GM12873 (cell line): ENCODE results near the gene APOC3.

Experiments used
- TF ChIP-seq, protein P1 (sequence below): IDR thresholded peaks from 2 replicates; pipeline ENCODE4 v1.5.1; 2012; ENCODE audit warnings: low read depth, mild to moderate bottlenecking, moderate library complexity, low read length, control low read depth; ENCODE audit not compliant: insufficient read depth; ENCODE audit errors: missing control alignments

APOC3 gene

GRCh38 chr11:116819049-116819448, 10.7 kb upstream of the APOC3 start:
- TF ChIP-seq, protein P1, sequence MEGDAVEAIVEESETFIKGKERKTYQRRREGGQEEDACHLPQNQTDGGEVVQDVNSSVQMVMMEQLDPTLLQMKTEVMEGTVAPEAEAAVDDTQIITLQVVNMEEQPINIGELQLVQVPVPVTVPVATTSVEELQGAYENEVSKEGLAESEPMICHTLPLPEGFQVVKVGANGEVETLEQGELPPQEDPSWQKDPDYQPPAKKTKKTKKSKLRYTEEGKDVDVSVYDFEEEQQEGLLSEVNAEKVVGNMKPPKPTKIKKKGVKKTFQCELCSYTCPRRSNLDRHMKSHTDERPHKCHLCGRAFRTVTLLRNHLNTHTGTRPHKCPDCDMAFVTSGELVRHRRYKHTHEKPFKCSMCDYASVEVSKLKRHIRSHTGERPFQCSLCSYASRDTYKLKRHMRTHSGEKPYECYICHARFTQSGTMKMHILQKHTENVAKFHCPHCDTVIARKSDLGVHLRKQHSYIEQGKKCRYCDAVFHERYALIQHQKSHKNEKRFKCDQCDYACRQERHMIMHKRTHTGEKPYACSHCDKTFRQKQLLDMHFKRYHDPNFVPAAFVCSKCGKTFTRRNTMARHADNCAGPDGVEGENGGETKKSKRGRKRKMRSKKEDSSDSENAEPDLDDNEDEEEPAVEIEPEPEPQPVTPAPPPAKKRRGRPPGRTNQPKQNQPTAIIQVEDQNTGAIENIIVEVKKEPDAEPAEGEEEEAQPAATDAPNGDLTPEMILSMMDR = no peak

DNA sequence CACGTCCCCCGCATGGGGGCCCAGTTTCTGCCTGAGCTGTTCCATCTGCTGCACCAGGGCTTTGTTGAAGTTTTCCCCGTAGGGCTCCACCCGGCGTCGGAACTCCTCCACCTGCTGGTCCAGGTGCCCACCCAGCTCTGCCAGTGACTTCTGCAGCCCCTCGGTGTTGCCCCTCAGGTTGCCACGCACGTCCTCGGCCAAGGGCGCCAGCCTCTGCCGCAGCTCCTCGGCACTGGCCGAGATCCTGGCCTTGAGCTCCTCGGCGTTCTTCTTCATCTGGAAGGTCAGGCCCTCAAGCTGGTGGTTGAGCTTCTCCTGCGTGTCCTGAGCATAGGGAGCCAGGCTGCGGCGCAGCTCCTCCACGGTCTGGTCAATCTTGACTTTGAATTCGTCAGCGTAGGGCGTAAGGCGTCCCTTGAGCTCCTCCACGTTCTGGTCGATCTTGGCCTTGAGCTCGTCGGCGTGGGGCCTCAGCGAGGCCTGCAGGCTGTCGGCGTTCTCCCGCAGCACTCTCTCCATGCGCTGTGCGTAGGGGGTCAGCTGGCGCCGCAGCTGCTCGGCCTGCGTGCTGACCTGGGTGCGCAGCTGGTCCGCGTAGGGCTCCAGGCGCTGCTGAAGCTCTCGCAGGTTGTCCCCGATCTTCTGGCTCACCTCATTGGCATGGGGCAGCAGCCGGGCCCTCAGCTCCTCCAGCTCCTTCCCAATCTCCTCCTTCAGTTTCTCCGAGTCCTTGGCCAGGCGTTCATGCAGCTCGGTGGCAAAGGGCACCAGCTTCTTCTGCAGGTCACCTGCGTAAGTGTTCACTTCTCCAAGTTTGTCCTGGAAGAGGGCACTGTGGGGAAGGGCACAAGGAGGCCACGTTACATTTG, 8.4 kb upstream of the APOC3 start:
- TF ChIP-seq, protein P1 = no peak

- TF ChIP-seq, protein P1 = no peak
Observed at GRCh38 chr11:116822575-116822974, 7.1 kb upstream of the APOC3 start.

DNA sequence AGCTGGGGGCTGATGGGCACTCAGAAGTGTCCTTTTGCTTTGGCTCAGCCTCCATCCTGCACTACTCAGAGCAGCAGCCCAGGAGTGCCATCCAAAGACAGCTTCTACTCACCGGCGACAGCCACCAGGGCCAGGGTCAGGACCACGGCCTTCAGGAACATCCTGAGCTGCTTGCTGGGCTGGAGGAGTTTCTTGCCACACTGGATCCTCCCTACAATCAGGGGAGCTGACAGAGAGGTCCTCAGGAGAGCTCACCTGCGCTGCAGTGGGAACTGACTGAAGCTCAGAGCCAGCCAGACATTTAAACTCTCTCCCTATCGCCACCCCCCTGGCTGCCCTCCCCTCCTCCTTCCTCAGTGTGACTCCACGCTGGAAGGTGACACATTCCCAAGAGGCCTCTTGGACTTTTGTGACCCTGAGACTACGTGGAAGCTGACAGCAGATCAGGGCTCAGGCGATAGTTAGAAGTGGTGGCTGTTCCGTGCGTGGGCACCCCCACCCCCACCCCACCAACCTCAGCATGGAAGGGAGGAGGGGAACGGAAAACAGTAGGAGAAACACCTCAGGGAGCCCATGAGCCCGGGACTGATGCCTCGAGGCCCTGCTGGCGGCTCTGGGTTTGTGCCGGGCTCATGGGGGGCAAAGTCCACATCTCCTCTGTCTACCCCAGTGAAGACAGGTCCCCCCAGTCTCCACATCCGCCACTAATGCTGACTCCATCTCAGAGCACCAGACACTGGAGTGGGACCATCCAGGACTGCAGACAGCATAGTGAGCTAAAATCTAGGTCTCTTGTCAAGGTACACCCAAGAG, 6.5 kb upstream of the APOC3 start, which contains the start of gene APOA4:
Gene APOA4, minus strand, starts transcription at position 274 of the 813 bp plus-strand sequence. Its CDS starts 113 bp downstream, at position 161.
- TF ChIP-seq, protein P1 = no peak

DNA sequence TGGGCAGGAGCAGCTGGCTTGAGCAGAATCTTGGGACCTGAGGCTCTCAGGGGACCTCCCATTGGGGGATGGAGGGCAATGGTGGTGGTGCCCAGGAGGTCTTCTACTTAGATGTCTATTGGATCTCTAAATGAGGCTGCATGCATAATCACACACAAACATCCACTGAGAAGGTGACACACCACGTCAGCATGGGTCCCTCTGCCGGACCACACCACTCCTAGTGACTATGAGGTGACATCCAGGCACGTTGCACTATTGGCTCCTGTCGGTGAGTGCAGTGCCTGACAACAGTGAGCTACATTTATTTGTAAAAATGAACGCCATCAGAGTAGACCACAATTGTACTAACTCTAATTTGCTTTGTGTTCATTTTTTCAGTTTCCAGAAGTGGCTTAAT, 4.3 kb upstream of the APOC3 start:
- TF ChIP-seq, protein P1 = no peak

DNA sequence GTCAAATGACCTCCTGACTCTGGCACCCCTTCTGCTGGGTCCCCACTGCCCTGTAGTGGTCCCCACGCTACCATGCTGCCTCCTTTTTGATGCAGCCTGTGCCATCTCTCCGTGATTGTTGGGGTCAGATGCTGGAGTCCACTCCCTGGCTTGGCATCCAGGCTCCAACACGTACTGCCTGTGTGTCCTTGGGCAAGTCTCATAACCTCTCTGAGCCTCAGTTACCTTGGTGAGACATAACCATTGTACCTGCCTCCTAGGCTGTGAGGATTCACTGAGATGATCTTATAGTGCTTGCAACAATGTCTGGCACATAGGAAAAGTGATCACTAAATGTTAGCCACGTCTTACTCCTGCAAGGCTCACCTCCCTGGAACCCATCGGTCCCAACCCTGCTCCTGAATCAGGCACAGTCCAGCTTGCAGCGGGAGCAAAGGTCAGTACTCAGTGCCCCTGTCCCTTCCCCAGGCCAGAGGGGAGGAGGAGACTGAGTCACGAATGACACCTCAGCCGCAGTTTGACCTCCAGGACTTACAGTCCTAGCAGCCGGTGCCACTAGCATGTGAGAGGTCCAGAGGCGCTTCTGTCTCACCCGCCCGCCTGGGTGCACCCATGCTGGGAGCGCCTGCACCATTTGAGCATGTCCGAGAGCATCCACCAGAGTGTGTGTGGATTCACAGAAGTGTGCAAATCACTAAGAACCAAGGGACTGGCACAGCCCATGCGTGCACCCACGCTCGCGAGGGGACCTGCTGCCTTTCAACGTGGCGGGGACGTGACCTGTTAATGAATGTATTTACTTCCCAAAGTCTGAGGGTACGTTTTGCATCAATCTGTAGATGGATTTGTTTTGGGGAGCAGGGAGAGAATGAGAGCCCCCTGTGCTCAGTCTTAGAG, 3.6 kb upstream of the APOC3 start:
- TF ChIP-seq, protein P1 = no peak
